Endothelial cell of umbilical vein (primary cell): ENCODE data around the gene LSMEM2.

Source experiments
- EZH2 ChIP-seq: IDR thresholded peaks from 2 replicates; pipeline ENCODE4 v1.6.1; 2012; ENCODE audit warnings: borderline replicate concordance, low read depth, mild to moderate bottlenecking, moderate library complexity, low read length, inconsistent platforms; ENCODE audit not compliant: severe bottlenecking
- POLR2AphosphoS5 ChIP-seq: IDR thresholded peaks from 2 replicates; pipeline ENCODE4 v1.6.1; 2012; ENCODE audit warnings: low read depth, mild to moderate bottlenecking, control low read depth, low read length, moderate library complexity; ENCODE audit not compliant: insufficient read depth
- TF ChIP-seq, protein P1 (sequence below), 2 donors: IDR thresholded peaks; 1 replicate in 1 of 2; 2 replicates in 1 of 2; pipeline ENCODE4 v1.5.1; 2011; ENCODE audit warnings: low read length in 2 of 2, mild to moderate bottlenecking in 2 of 2, moderate library complexity in 2 of 2, control low read depth in 1 of 2, inconsistent platforms in 1 of 2, low read depth in 1 of 2; ENCODE audit not compliant: insufficient read depth in 1 of 2; ENCODE audit errors: extremely low read depth in 1 of 2

- TF ChIP-seq, protein P1, sequence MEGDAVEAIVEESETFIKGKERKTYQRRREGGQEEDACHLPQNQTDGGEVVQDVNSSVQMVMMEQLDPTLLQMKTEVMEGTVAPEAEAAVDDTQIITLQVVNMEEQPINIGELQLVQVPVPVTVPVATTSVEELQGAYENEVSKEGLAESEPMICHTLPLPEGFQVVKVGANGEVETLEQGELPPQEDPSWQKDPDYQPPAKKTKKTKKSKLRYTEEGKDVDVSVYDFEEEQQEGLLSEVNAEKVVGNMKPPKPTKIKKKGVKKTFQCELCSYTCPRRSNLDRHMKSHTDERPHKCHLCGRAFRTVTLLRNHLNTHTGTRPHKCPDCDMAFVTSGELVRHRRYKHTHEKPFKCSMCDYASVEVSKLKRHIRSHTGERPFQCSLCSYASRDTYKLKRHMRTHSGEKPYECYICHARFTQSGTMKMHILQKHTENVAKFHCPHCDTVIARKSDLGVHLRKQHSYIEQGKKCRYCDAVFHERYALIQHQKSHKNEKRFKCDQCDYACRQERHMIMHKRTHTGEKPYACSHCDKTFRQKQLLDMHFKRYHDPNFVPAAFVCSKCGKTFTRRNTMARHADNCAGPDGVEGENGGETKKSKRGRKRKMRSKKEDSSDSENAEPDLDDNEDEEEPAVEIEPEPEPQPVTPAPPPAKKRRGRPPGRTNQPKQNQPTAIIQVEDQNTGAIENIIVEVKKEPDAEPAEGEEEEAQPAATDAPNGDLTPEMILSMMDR (IDR thresholded peaks at IDR 0.05; ENCODE audit: extremely low read depth in 1 of 2, insufficient read depth in 1 of 2, low read depth in 1 of 2, low read length in 2 of 2), result no peak
- TF ChIP-seq POLR2AphosphoS5 (no peak), EZH2 (no peak)
These were observed 18.5 kb downstream of the LSMEM2 start for GRCh38 chr3:50297384-50297775.
